Stimulated activated CD4-positive, alpha-beta T cell treated with anti-CD3 and anti-CD28 coated beads, Interleukin-1b, Interleukin-23, amount 100 ng/mL, for 4 hours (primary cell): Measurements from ENCODE around the gene PYCARD.
"Not testable (repeated sequence)": the region's sequence is repeated elsewhere in the genome, so short reads cannot be mapped to it uniquely, and the experiment has no call there.

Experiments used
- DNase-seq, 2 donors: peaks; one replicate each; pipeline ENCODE4 v3.0.0-alpha.2; 2020; ENCODE audit warnings: low read depth in 2 of 2

PYCARD gene

DNA sequence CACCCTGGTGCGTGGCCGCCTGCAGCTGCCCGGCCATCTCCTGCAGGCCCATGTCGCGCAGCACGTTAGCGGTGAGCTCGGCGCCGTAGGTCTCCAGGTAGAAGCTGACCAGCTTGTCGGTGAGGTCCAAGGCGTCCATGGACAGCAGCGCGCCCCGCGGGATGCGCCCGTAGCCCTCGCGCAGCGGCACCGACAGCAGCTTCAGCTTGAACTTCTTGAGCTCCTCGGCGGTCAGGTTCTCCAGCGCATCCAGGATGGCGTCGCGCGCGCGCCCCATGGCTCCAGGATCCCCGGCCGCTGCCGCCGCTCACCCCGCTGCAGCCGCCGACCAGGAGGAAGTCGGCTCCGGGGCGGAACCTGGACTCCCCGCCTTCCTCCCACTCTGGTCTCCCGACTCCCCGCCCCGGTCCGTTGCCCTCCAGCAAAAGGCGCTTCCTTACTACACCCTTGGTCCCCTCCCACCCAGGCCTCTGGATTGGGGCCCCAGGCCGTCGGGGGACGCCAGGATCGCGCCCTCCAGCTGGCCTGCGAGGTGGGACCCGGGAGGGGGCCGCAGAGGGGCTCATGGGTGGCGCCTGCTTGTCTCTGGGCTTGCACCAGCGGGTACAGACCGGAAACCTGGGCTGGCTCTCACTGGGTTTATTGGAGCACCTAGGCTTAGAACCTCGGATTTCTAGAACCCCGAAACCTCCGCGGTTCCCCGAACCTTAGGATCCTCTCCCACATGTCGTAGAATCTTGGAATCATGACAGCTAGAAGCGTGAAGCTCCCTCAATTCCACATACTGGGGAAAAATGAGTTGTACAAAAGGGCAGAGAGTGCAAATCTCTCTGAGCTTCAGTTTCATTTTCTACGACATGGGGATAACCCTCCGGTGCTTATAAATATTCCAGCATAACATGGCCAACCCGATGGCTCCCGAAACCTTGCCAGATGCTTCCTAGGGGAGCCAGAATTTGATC lies at the start of gene PYCARD:
Gene PYCARD (minus strand): TSS at position 347 of the 962 bp plus-strand sequence. CDS start 70 bp downstream, at position 277.
- DNase-seq, result no peak

DNA sequence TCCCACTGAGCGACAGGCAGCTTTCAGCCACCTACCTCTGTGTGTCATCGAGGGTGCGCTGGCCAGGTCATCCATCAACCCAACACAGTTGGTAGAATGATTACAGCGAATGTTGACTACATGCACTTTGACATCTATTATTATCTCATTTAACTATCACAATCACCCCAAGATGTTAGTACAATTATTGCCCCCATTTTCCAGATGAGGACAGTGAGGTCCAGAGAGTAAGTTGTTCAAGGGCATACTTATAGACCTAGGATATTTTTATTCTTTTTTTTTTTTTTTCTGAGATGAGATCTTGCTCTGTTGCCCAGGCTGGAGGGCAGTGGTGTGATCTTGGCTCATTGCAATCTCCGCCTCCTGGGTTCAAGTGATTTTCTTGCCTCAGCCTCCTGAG lies 48.9 kb upstream of the PYCARD start:
- DNase-seq, result no peak

DNA sequence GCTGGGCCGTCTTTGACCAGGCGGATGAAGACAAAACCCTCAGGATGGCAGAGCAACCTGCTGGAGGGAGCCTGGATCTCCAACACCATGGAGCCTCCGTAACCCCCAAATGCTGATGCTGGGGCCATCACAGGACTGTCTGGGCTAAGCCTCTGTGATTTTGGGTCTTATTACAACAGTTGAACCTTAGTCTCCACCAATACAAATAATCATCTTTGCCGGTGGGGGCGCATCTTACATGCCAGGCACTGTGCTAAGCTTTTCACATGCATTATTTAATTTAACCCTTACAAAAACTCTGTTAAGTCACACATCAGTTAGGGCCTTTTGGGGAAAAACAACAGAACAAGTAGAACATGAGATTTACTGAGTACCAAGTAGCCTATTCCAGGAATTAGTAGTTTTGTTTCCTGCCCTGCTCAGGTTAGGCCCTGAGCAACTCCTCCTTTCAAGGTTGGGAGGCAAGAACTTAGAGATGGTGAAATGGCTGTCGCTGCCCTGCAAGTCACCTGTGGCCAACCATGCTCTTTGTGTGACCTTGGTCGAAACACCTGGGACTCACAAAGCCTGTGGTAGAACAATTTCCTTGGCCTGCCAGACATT lies 48.3 kb upstream of the PYCARD start:
- DNase-seq, result no peak

DNA sequence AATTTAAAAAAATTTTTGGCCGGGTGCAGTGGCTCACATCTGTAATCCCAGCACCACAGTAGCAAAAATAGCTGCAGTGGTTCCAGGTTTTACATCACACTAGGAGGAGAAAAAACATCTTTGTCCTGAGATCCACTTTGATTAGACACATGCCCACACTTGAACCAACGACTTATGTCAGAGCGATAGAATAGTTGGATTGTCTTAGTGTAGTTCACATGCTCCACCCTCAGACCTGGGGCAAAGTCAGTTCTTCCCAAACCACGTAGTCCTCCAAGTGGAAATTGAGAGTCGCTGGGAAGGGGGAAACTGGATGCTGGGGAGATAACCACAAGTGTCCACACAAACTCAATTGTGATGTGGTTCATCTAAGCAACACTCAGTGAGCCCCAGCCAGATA lies 45.8 kb upstream of the PYCARD start:
- no peak for DNase-seq

DNA sequence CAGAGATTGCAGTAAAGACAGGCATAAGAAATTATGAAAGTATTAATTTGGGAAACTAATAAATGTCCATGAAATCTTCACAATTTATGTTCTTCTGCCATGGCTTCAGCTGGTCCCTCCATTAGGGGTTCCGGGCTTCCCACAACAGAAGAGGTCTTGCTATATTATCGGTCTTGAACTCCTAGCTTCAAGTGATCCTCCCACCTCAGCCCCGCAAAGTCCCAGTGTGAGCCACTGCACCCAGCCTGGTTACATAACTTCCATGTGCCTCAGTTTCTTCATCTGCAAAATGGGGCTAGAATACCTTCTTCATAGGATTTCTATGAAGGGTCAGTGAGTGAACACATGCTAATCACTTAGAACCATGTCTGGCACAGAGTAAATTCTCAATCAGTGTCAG lies 43.7 kb upstream of the PYCARD start:
- no peak for DNase-seq

DNA sequence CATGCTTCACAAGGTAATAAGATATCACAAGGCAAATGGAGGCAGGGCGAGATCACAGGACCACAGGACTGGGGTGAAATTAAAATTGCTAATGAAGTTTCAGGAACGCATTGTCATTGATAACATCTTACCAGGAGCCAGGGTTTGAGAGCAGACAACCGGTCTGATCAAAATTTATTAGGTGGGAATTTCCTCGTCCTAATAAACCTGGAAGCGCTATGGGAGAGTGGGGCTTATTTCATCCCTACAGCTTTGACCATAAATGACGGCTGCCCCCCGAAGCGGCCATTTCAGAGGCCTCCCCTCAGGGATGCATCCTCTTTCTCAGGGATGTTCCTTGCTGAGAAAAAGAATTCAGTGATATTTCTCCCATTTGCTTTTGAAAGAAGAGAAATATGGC lies 43.0 kb upstream of the PYCARD start:
- not testable (repeated sequence) for DNase-seq

DNA sequence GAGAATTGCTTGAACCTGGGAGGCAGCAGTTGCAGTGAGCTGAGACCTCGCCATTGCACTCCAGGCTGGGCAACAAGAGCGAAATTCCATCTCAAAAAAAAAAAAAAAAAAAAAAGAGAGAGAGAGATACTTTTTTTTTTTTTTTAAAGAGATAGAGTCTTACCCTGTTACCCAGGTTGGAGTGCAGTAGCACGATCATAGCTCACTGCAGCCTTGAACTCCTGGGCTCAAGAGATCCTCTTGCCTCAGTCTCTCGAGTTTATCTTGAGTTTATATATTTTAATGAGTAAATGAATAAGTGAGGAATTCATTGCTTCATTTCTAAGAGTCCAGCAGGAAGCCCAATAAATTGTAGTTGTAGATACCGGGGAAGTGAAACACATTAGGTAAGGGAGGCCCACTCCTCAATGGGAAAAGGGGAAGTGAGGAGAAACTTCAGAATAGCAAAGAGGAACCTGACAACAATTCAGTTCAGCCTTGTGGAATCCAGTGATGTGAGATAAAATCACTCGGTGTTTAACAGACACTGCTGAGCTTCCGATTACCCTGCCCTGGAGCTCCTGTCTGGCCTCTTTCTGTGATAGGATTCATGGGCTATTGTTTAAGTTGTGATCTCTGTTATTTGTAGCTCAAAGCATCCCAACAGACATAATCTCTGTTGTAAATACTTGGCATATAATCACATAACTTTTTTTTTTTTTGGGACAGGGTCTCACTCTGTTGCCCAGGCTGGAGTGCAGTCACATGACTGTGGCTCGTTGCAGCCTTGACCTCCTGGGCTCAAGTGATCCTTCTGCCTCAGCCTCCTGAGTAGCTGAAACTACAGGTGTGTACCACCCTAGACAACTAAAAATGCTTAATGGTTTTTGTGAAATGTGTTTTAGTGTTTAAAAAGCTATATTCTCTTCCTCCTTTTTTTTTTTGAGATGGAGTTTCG lies 41.4 kb upstream of the PYCARD start:
- DNase-seq, result no peak

DNA sequence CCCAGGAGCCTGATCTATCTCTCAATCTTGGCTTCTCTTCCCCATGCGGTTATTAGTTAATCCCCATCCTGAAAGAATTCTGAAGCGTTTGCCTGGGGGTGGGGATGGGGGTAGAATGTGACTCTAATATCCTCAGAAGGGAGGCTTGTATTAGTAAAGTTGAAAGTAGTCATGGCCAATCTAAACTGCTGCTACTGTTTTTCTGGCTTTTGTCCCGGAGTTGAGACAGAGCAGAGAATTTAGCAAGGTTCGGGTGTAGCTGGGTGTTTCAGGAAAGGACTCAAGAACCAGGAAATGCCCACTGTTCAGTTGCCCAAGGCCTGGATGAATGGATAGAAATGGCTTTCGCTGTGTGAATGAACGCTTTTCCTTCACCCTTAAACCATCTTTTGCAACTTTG lies 39.6 kb upstream of the PYCARD start:
- no peak for DNase-seq

DNA sequence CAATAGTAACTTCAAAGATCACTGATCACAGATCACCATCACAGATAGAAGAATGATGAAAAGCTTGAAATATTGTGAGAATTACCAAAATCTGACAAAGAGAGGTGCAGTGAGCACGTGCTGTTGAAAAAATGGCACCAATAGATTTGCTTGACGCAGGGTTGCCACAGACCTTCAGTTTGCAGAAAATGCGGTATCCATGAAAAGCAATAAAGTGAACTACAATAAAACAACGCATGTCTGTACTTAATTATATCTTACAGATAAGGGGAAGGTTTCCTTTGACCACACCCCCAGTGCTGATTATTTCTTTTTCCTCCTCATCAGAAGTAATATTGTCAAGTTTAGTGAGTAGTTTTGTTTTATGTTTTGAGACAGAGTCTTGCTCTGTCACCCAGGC lies 35.5 kb upstream of the PYCARD start:
- DNase-seq, result no peak

DNA sequence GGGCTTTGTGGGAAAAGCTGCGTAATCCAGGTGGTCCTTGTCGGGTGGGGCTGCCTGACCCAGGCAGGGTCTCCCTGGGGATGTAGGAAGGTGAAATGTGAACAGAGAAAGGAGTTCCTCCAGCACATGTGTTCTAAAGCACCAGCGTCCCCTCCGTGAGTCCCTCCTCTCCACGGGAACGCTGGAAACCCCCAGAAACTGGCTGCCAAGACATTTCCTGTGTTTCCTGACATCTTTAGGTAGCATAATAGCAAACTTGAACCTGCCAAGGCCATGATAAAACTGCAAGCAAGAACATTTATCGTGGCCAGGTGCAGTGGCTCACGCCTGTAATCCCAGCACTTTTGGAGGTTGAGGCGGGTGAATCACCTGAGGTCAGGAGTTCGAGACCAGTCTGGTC lies 26.9 kb upstream of the PYCARD start:
- no peak for DNase-seq

DNA sequence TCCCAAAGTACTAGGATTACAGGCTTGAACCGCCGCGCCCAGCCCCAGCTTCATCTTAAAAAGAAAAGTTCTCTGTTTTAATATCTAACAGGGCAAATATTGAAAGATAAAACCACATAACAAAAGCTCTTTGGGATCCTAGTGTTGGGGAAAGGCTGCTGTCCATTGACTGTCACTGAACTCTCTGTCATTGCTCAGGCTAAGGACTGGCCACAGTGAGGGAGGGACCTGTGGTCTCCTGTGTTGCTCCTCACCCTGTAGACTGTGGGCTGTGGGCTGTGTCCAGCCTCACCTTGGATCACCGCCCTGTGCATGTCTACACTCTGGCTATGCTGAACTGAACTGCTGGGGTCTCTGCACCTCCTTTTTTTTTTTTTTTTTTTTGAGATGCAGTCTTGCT lies 25.6 kb upstream of the PYCARD start:
- DNase-seq, result no peak

DNA sequence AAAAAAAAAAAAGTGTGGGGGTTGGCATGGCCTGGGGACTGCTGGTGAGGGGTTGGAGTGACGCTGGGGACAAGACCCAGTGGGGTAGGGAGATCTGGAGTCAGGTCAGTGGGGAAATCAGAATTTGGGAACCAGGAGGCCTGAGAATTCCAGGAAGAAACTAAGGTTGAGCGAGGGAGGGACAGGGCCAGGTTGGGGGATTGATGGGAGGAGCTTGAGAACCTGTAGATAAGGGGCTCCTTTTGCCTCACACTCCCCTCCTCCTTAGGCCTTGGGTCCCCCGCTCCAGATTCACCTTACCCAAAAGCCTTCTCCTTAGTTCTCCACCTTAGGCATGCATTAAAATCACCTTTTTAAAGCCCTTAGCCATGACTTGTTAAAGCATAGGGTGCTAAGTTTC lies 22.6 kb upstream of the PYCARD start:
- no peak for DNase-seq

DNA sequence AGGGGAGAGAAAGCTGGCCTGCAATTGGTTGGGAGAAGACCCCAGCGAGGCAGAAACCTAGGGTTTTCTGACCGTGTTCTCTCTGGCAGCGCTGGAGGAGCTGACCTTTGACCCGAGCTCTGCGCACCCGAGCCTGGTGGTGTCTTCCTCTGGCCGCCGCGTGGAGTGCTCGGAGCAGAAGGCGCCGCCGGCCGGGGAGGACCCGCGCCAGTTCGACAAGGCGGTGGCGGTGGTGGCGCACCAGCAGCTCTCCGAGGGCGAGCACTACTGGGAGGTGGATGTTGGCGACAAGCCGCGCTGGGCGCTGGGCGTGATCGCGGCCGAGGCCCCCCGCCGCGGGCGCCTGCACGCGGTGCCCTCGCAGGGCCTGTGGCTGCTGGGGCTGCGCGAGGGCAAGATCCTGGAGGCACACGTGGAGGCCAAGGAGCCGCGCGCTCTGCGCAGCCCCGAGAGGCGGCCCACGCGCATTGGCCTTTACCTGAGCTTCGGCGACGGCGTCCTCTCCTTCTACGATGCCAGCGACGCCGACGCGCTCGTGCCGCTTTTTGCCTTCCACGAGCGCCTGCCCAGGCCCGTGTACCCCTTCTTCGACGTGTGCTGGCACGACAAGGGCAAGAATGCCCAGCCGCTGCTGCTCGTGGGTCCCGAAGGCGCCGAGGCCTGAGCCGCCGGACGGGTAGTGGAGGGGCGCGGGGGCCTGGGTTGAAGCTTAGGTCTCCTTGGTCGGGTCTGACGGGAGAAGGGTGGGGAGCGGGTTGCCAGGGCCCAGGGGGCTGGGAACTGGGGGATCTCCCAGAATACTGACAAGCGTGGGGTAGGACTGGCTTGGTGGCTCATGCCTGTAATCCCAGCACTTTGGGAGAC lies 21.8 kb upstream of the PYCARD start:
- DNase-seq, result no peak

DNA sequence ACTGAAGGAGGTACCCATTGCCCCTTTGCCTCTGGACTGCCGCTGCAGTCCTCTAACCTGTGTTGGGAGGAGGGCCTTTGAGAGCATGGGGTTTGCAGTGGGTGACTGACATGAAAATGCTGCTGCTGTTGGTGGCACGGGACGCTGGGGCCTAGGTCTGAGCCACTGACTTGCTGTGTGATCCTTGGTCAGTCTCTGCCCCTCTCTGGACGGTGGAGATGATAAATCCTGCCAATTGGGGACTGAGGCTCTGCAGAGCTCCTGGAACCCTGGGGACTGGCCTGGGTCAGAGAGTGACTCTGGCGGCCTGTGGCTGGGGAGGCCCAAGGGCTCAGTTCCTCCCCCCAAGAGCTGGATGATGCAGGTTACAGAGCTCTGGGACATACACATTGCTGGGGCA lies 20.5 kb upstream of the PYCARD start:
- no peak for DNase-seq

DNA sequence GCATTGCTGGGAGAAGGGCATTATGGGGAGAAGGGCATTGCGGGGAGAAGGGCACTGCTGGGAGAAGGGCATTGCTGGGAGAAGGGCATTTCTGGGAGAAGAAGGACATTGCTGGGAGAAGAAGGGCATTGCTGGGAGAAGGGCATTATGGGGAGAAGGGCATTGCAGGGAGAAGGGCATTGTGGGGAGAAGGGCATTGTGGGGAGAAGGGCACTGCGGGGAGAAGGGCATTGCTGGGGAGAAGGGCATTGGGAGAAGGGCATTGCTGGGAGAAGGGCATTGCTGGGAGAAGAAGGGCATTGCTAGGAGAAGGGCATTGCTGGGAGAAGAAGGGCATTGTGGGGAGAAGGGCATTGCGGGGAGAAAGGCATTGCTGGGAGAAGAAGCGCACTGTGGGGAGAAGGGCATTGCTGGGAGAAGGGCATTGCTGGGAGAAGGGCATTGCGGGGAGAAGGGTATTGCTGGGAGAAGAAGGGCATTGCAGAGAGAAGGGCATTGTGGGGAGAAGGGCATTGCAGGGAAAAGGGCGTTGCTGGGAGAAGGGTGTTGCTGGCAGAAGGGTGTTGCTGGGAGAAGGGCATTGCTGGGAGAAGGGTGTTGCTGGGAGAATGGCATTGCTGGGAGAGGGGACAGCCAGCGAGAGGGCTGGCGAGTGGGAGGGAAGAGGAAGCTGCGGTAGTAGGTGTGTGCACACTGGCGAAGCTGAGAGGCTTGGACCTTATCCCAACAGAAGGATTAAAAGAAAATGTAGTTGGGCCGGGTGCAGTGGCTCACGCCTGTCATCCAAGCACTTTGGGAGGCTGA lies 19.0 kb upstream of the PYCARD start:
- no peak for DNase-seq

DNA sequence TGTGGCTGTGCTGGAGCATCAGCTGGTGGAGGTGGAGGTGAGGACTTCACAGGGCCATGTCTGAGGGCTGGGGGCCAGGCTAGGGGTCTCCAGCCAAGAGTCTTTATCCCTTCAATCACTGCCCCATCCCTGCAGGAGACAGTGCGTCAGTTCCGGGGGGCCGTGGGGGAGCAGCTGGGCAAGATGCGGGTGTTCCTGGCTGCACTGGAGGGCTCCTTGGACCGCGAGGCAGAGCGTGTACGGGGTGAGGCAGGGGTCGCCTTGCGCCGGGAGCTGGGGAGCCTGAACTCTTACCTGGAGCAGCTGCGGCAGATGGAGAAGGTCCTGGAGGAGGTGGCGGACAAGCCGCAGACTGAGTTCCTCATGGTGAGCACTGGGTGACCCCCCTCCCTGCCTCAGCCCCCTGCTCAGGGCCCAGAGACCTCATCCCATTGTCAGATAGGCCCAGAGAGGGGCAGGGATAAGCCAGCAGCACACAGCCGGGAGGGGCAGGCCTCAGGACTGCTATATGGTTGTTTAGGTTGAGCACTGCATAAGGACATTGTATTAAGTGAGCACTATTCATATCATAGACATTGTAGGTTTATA lies 16.7 kb upstream of the PYCARD start:
- no peak for DNase-seq

DNA sequence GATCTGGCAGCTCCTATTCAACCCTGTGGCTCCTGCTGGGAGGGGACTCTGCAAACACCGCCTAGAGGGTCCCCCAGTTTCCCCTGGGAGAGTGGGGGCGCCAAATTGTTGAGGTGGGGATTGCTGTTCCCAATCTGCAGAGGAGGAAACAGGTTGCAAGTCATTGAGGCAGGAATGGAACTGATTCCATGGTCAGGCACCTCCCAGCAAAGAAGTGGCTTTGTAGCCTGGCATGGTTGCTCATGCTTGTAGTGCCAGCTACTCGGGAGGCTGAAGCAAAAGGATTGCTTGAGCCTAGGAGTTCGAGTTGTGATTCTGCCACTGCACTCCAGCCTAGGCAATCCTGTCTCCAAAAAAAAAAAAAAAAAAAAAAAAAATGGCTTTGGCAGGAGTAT lies 14.6 kb upstream of the PYCARD start:
- no peak for DNase-seq

DNA sequence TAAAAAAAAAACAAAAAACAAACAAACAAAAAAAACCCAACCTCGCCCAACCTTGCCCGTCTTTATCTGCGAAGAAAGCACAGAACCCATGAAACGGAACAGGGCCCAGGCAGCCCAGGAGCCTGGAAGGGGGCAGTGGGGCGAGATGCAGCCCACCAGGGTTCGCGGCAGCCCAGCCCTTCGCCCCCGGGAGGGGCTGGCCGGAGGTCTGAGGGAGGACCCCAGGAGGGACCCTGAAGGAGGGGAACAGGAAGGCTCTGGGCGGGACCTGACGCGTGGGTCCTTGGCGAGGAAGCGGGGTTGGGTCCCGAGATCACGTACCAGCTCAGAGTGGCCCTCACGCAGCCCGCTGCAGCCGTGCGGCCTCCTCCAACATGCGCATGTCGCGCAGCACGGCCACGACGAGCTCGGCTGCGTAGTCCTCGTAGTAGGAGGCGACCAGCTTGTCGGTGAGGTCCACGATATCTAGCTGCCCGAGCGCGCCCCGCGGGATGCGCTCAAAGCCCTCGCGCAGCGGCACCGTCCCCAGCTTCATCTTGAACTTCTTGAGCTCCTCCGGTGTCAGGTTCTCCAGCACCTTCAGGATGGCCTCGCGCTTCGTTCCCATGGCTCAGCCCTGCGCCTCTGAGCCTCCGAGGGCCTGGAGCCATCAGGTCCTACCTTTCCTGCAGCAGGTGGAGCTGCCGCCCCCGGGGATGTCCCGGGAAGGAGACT lies 14.0 kb upstream of the PYCARD start, which contains the start of gene PYDC1:
Gene PYDC1 (minus strand): TSS at position 714 of the 714 bp plus-strand sequence. CDS start 107 bp downstream, at position 607.
- no peak for DNase-seq
